ENCODE data around the gene CA11. TPM values are rescaled to one million over a fixed set of nuclear protein-coding genes. Genes with fewer than 3 reads are reported as not detected.

Gene CA11
- total and polyA plus RNA-seq, 9 of the 15 experiments (the other 6 are each of a cell fraction or from before 2014, with no cell fraction given) = 2.9 to 19.9 (median 8.3) TPM

DNA sequence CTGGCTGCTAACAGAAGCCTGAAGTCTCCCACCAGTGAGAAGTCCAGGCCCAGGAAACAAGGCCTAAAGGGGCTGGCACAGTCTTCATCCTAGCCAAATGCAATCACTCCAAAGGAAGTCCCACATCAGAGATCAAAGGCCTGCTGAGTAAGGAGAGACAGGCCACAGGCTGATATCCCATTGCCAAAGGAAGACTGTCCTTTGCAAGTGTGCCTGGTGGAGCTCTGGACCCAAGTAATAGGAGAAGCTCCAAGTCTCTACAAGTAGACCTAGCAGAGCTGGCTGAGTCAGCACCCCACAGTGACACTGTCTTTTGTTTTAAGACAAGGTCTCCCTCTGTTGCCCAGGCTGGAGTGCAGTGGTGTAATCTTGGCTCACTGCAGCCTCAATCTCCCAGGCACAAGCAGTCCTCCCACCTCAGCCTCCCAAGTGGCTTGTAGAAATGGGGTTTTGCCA, 13.3 kb downstream of the CA11 start:
- ChIA-PET POLR2A (interaction anchor here (0.7 to 2.4 kb wide), 9 partner anchors 8 to 321 kb away, joined by 3 to 18 read pairs (median 3); partner anchors contain the start of genes RPL18 and SPHK2), CTCF (ENCODE audit: low intra/inter-chr PET ratio) (no interaction called here)
- no peak for ATAC-seq
- peaks cover 9% of the 10 kb centered on the region; the same call in 2 of the 3 replicates for H3K79me2 ChIP-seq (ENCODE audit: control insufficient read depth, insufficient read depth, low read length)
- in situ Hi-C loops (cut with MboI) = no loop called here
- no peaks in the 10 kb centered on the region for H3K9me3 ChIP-seq (replicated peaks; ENCODE audit: control insufficient read depth, insufficient read depth, low read depth, low read length)
- peak overlapping the region; percentile 33; the same call in 1 of the 2 replicates for H3K4me2 ChIP-seq (ENCODE audit: insufficient read depth, low read length)
- intact Hi-C loops (cut with micrococcal nuclease) = no loop called here
- no TSS peak for BruUV-seq (replicated peaks)
- peak overlapping the region in 1 of 2 experiments; percentile 33; a peak in 2 of 4 replicates for H3K9ac ChIP-seq (ENCODE audit: insufficient read depth in 1 of 2, low read depth in 2 of 2, low read length in 2 of 2)
- no peaks in the 10 kb centered on the region for H4K20me1 ChIP-seq (replicated peaks; ENCODE audit: control insufficient read depth, insufficient read depth, low read length)
- H3K4me1 ChIP-seq (replicated peaks in 1 of 2; ENCODE audit: control insufficient read depth in 2 of 2, insufficient read depth in 2 of 2, low read length in 2 of 2) = peaks cover 33 to 87% of the 10 kb centered on the region in 2 experiments
- no peaks in the 10 kb centered on the region for H3K27me3 ChIP-seq (ENCODE audit: control insufficient read depth in 2 of 2, insufficient read depth in 2 of 2, low read length in 2 of 2)
- peak in 1 of 4 experiments; percentile 71 for DNase-seq (ENCODE audit: extremely low read depth in 1 of 4, low spot score in 3 of 4)
- H3K27ac ChIP-seq (ENCODE audit: extremely low read depth, low read depth, low read length) = peak overlapping the region; percentile 88; the same call in 2 of the 3 replicates
- no peak overlapping the region for H3K4me3 ChIP-seq
- FAIRE-seq = no peak
- H2AFZ ChIP-seq (ENCODE audit: low read depth, low read length) = no peak overlapping the region
- H3K9me1 ChIP-seq (ENCODE audit: control insufficient read depth, insufficient read depth, low read length) = peaks cover 4% of the 10 kb centered on the region
- H3K36me3 ChIP-seq (ENCODE audit: control insufficient read depth, insufficient read depth, low read length) = peaks cover 2% of the 10 kb centered on the region; the same call in 1 of the 3 replicates
- peak; percentile 21; the same call in 1 of the 2 replicates for TF ChIP-seq LEF1 (IDR thresholded peaks at IDR 0.05)
- TF ChIP-seq OTX1 (CRISPR knock-in tag; IDR thresholded peaks at IDR 0.05) = no peak
- no peak for TF ChIP-seq GTF2B (IDR thresholded peaks at IDR 0.05; ENCODE audit: extremely low read depth, insufficient read length)
- TF ChIP-seq NONO (IDR thresholded peaks at IDR 0.05; ENCODE audit: low read depth in 2 of 2, low read length in 1 of 2) = no peak
- TF ChIP-seq GTF3C2 (IDR thresholded peaks at IDR 0.05; ENCODE audit: borderline replicate concordance, extremely low read depth, insufficient read length) = no peak
- 0 out of 2 replicates have a peak, but pooled peaks have one; percentile 15 for TF ChIP-seq NBN (IDR thresholded peaks at IDR 0.05; ENCODE audit: low read depth)
- TF ChIP-seq ZNF507 (tag; conservative IDR thresholded peaks at IDR 0.05) = no peak
- peak in 1 of 2 experiments; percentile 39; a peak in 1 of 4 replicates for TF ChIP-seq NRF1 (conservative IDR thresholded peaks at IDR 0.05 in 1 of 2, IDR thresholded peaks at IDR 0.05 in 1 of 2)
- TF ChIP-seq GATAD2B (IDR thresholded peaks at IDR 0.05; ENCODE audit: borderline replicate concordance) = no peak
- TF ChIP-seq CREB3L1 (IDR thresholded peaks at IDR 0.05; ENCODE audit: borderline replicate concordance, low read depth) = no peak
- TF ChIP-seq MEIS2 (IDR thresholded peaks at IDR 0.05; ENCODE audit: partially characterized antibody) = no peak
- TF ChIP-seq MXI1 (IDR thresholded peaks at IDR 0.05; ENCODE audit: low read depth, low read length) = no peak
- no peak for TF ChIP-seq TSC22D4 (tag; IDR thresholded peaks at IDR 0.05)
- peak; percentile 38 for TF ChIP-seq NEUROD1 (IDR thresholded peaks at IDR 0.05; ENCODE audit: borderline replicate concordance, low read depth, low read length, partially characterized antibody)
- TF ChIP-seq, protein P1, sequence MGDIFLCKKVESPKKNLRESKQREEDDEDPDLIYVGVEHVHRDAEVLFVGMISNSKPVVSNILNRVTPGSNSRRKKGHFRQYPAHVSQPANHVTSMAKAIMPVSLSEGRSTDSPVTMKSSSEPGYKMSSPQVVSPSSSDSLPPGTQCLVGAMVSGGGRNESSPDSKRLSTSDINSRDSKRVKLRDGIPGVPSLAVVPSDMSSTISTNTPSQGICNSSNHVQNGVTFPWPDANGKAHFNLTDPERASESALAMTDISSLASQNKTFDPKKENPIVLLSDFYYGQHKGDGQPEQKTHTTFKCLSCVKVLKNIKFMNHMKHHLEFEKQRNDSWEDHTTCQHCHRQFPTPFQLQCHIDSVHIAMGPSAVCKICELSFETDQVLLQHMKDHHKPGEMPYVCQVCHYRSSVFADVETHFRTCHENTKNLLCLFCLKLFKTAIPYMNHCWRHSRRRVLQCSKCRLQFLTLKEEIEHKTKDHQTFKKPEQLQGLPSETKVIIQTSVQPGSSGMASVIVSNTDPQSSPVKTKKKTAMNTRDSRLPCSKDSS (IDR thresholded peaks at IDR 0.05; ENCODE audit: low read depth, partially characterized antibody) = no peak
- peak; percentile 93 for TF ChIP-seq C11orf30 (IDR thresholded peaks at IDR 0.05; ENCODE audit: low read depth)

Data from K562 (cell line).